Testis (tissue), 3 donors: ENCODE measurements around the gene CHD5. TPM values are rescaled to one million over a fixed set of nuclear protein-coding genes. Genes with fewer than 3 reads are reported as not detected.

Experiments
- DNase-seq: peaks from one replicate; pipeline ENCODE4 v3.0.0-alpha.2; 2019
- H3K27ac ChIP-seq, 2 donors: fragments of 200-600 bp; sonication (generic); one replicate each; pipeline ENCODE4 v1.5.1; 2019
- H3K27me3 ChIP-seq: fragments of 200-600 bp; sonication (generic); one replicate; pipeline ENCODE4 v1.5.1; 2019
- H3K36me3 ChIP-seq: fragments of 200-600 bp; sonication (generic); one replicate; pipeline ENCODE4 v1.5.1; 2017; ENCODE audit warnings: low read depth; ENCODE audit errors: missing control alignments
- H3K4me1 ChIP-seq: fragments of 200-600 bp; sonication (generic); one replicate; pipeline ENCODE4 v1.5.1; 2019
- H3K4me3 ChIP-seq, 2 donors: fragments of 200-600 bp; sonication (generic); one replicate each; pipeline ENCODE4 v1.5.1; 2017 to 2019
- H3K9me3 ChIP-seq: fragments of 200-600 bp; sonication (generic); one replicate; pipeline ENCODE4 v1.5.1; 2017
- CTCF ChIP-seq, 3 experiments: fragments of 450-650 bp in 2 of 3; fragments of 200-600 bp in 1 of 3; sonication (generic) in 1 of 3; IDR thresholded peaks; one replicate each; pipeline ENCODE4 v1.5.1; 2016 to 2019; ENCODE audit warnings: antibody characterized with exemption in 3 of 3, mild to moderate bottlenecking in 2 of 3, moderate library complexity in 1 of 3
- POLR2A ChIP-seq: fragments of 450-650 bp; IDR thresholded peaks from one replicate; pipeline ENCODE4 v1.6.1; 2017; ENCODE audit warnings: antibody characterized with exemption, mild to moderate bottlenecking, moderate library complexity
- WGBS, 2 donors: methylation state at CpG; one replicate each; pipeline ENCODE4 v1.1.5; 2018; 5-methylcytosine and 5-hydroxymethylcytosine counted together
- intact Hi-C: fragments of 100-400 bp; cut with DNase I; formaldehyde crosslinking; loops from one replicate; pipeline ENCODE4 v1.15.1; 2023; ENCODE audit warnings: low total_unique reads
- polyA plus RNA-seq: library from polyadenylated mRNA; stranded (reverse); fragments of 350-450 nt; fragmentation: Illumina TruSeq; extraction: RNeasy Lipid Tissue Mini Kit (QIAGEN cat#74804); gene quantifications from one replicate; pipeline ENCODE4 v1.2.3, GENCODE V29; 2014; ENCODE audit warnings: low read depth, low replicate concordance; ENCODE audit not compliant: insufficient read depth
- total RNA-seq, 2 donors: library from RNA; depleted of rRNA; stranded (reverse); fragments of >200 nt; gene quantifications; one replicate each; pipeline ENCODE4 v1.2.3, GENCODE V29; 2016

The CHD5 gene
- total and polyA plus RNA-seq, 3 donors from 2014 or later, result 42.1 to 67.5 (median 63.1) TPM

- TF ChIP-seq CTCF (IDR thresholded peaks at IDR 0.05), result no peak
- TF ChIP-seq POLR2A, result no peak
- Histone ChIP-seq H3K36me3 (no peaks in the 10 kb centered on the region), H3K27me3 (no peaks in the 10 kb centered on the region), H3K27ac (no peak overlapping the region), H3K9me3 (no peaks in the 10 kb centered on the region), H3K4me3 (no peak overlapping the region), H3K4me1 (no peaks in the 10 kb centered on the region)
- intact Hi-C loops, result no loop called here
- DNase-seq, result no peak
- 93% methylated on average over 5 to 15 of the region's 16 CpGs for WGBS, 2 donors
Observed at GRCh38 chr1:6211731-6212130, 31.6 kb upstream of the CHD5 start.

- no peaks in the 10 kb centered on the region for H3K36me3 ChIP-seq
- DNase-seq, result no peak
- no peak overlapping the region for H3K27ac ChIP-seq
- no peaks in the 10 kb centered on the region for H3K27me3 ChIP-seq
- intact Hi-C loops, result no loop called here
- H3K4me3 ChIP-seq, result no peak overlapping the region
- TF ChIP-seq CTCF (IDR thresholded peaks at IDR 0.05) (no peak), POLR2A (no peak)
- no peaks in the 10 kb centered on the region for H3K9me3 ChIP-seq
- H3K4me1 ChIP-seq, result peaks cover 6% of the 10 kb centered on the region
- 95% methylated on average over 17 to 29 of the region's 29 CpGs for WGBS, 2 donors
Observed at GRCh38 chr1:6210591-6211355, 30.7 kb upstream of the CHD5 start.

- no peak for TF ChIP-seq CTCF (IDR thresholded peaks at IDR 0.05)
- Histone ChIP-seq H3K27me3 (no peaks in the 10 kb centered on the region), H3K4me1 (peaks cover 6% of the 10 kb centered on the region), H3K36me3 (no peaks in the 10 kb centered on the region), H3K4me3 (no peak overlapping the region), H3K9me3 (no peaks in the 10 kb centered on the region), H3K27ac (no peak overlapping the region)
- no peak for DNase-seq
- 75 to 81% methylated on average over 13 to 17 of the region's 17 CpGs for WGBS, 2 donors
- intact Hi-C loops, result no loop called here
Observed at GRCh38 chr1:6209661-6210580, 29.8 kb upstream of the CHD5 start.

- H3K4me3 ChIP-seq, result peak overlapping the region; percentile 12 to 38
- intact Hi-C loops, result no loop called here
- WGBS, 2 donors, result 11 to 12% methylated on average over 13 to 43 of the region's 99 CpGs
- no peaks in the 10 kb centered on the region for H3K36me3 ChIP-seq
- no peak overlapping the region for H3K27ac ChIP-seq
- no peaks in the 10 kb centered on the region for H3K9me3 ChIP-seq
- peak; percentile 30 for DNase-seq
- H3K4me1 ChIP-seq, result peaks cover 6% of the 10 kb centered on the region
- no peaks in the 10 kb centered on the region for H3K27me3 ChIP-seq
- TF ChIP-seq POLR2A, result no peak
- TF ChIP-seq CTCF (IDR thresholded peaks at IDR 0.05), result peak in 2 of 3 experiments; percentile 68 to 73
Observed at GRCh38 chr1:6208723-6209660, 28.9 kb upstream of the CHD5 start.
